Tibial artery (tissue), 4 donors: ENCODE data around the gene ZNF597.
"Not testable (repeated sequence)": the region's sequence is repeated elsewhere in the genome, so short reads cannot be mapped to it uniquely, and the experiment has no call there.

ENCODE experiments used
- DNase-seq, 2 donors: peaks; one replicate each; pipeline ENCODE4 v3.0.0-alpha.2; 2019
- H3K27ac ChIP-seq, 2 donors: fragments of 200-600 bp; sonication (generic) in 1 of 2; 1 replicate in 1 of 2; 2 replicates in 1 of 2; pipeline ENCODE4 v1.5.1; 2018 to 2019; ENCODE audit warnings: mild to moderate bottlenecking in 1 of 2
- H3K27me3 ChIP-seq, 2 donors: fragments of 200-600 bp; sonication (generic) in 1 of 2; one replicate each; pipeline versions ENCODE4 v1.5.1 to v1.6.0; 2016 to 2019
- H3K36me3 ChIP-seq, 3 donors: fragments of 200-600 bp; sonication (generic) in 2 of 3; one replicate each; pipeline ENCODE4 v1.5.1; 2016 to 2019; ENCODE audit warnings: mild to moderate bottlenecking in 2 of 3
- H3K4me1 ChIP-seq, 4 donors: fragments of 200-600 bp; sonication (generic) in 2 of 4; 1 replicate in 3 of 4; 2 replicates in 1 of 4; pipeline ENCODE4 v1.5.1; 2016 to 2019
- H3K4me3 ChIP-seq, 2 donors: fragments of 200-600 bp; sonication (generic) in 1 of 2; 1 replicate in 1 of 2; 2 replicates in 1 of 2; pipeline ENCODE4 v1.5.1; 2018 to 2019; ENCODE audit warnings: mild to moderate bottlenecking in 2 of 2
- H3K9me3 ChIP-seq, 3 donors: fragments of 200-600 bp; sonication (generic) in 1 of 3; one replicate each; pipeline ENCODE4 v1.5.1; 2016 to 2019
- intact Hi-C: fragments of 100-400 bp; cut with DNase I; formaldehyde crosslinking; loops from one replicate; pipeline ENCODE4 v1.15.0; 2023; ENCODE audit warnings: low total_unique reads
- TF ChIP-seq, protein P1 (sequence below), 2 experiments: fragments of 200-600 bp in 1 of 2; fragments of 450-650 bp in 1 of 2; IDR thresholded peaks; one replicate each; pipeline ENCODE4 v1.5.1; 2017 to 2019; ENCODE audit warnings: antibody characterized with exemption in 2 of 2, mild to moderate bottlenecking in 1 of 2, moderate library complexity in 1 of 2

ZNF597 gene

GRCh38 chr16:3478242-3478925, 35.1 kb upstream of the ZNF597 start:
- H3K36me3 ChIP-seq, result peaks cover 41 to 58% (median 49%) of the 10 kb centered on the region in 3 donors
- intact Hi-C loops, result no loop called here

DNA sequence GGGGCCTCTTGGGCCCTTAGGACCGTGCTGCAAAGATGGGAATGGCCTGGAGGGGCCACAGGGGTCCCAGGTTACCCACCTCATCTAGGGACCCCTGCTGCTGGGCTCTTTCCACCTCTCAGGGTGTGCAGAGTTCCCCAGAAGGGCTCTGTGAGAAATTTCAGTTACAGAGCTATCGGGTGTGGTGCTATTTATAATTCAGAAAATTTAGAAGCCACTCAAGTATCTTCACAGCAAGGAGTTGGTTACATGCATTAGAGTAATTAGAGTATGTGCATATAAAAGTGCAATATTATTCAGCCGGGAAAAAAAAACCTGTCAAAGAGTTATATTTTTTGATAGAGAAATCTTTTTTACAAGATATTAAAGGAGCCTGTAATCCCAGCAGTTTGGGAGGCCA, 33.1 kb upstream of the ZNF597 start:
- no peak for DNase-seq
- TF ChIP-seq, protein P1, sequence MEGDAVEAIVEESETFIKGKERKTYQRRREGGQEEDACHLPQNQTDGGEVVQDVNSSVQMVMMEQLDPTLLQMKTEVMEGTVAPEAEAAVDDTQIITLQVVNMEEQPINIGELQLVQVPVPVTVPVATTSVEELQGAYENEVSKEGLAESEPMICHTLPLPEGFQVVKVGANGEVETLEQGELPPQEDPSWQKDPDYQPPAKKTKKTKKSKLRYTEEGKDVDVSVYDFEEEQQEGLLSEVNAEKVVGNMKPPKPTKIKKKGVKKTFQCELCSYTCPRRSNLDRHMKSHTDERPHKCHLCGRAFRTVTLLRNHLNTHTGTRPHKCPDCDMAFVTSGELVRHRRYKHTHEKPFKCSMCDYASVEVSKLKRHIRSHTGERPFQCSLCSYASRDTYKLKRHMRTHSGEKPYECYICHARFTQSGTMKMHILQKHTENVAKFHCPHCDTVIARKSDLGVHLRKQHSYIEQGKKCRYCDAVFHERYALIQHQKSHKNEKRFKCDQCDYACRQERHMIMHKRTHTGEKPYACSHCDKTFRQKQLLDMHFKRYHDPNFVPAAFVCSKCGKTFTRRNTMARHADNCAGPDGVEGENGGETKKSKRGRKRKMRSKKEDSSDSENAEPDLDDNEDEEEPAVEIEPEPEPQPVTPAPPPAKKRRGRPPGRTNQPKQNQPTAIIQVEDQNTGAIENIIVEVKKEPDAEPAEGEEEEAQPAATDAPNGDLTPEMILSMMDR (IDR thresholded peaks at IDR 0.05), result no peak
- no peaks in the 10 kb centered on the region for H3K9me3 ChIP-seq
- peaks cover 0 to 8% (median 4%) of the 10 kb centered on the region in 4 donors for H3K4me1 ChIP-seq
- no peaks in the 10 kb centered on the region for H3K27me3 ChIP-seq
- no peak overlapping the region for H3K27ac ChIP-seq
- no peak overlapping the region for H3K4me3 ChIP-seq
- intact Hi-C loops, result no loop called here
- peaks cover 21 to 38% (median 29%) of the 10 kb centered on the region in 3 donors for H3K36me3 ChIP-seq

More at GRCh38 chr16:3478242-3478925, 35.1 kb upstream of the ZNF597 start:
- Histone ChIP-seq H3K4me1 (peaks cover 0 to 8% (median 1%) of the 10 kb centered on the region in 4 donors), H3K4me3 (no peak overlapping the region), H3K27ac (no peak overlapping the region), H3K27me3 (no peaks in the 10 kb centered on the region), H3K9me3 (no peaks in the 10 kb centered on the region)
- DNase-seq, result no peak
- TF ChIP-seq, protein P1 (IDR thresholded peaks at IDR 0.05), result no peak

GRCh38 chr16:3475604-3476375, 32.5 kb upstream of the ZNF597 start:
- no peak overlapping the region for H3K27ac ChIP-seq
- intact Hi-C loops, result no loop called here
- H3K4me3 ChIP-seq, result no peak overlapping the region
- peaks cover 0 to 8% (median 5%) of the 10 kb centered on the region in 4 donors for H3K4me1 ChIP-seq
- H3K36me3 ChIP-seq, result peaks cover 15 to 32% (median 23%) of the 10 kb centered on the region in 3 donors
- H3K27me3 ChIP-seq, result no peaks in the 10 kb centered on the region
- no peaks in the 10 kb centered on the region for H3K9me3 ChIP-seq
- TF ChIP-seq, protein P1 (IDR thresholded peaks at IDR 0.05), result no peak
- no peak for DNase-seq

DNA sequence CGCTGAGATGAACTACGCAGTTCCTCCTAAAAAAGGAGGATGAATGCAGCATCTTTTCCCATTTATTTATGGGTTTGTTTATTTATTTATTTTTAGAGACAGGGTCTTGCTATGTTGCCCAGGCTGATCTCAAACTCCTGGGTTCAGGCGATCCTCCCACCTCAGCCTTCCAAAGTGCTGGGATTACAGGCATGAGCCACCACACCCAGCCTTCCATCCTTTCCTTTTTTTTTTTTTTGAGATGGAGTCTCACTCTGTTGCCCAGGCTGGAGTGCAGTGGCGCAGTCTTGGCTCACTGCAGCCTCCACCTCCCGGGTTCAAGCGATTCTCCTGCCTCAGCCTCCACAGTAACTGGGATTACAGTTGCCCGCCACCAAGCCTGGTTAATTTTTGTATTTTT, 31.6 kb upstream of the ZNF597 start:
- peaks cover 8 to 26% (median 15%) of the 10 kb centered on the region in 3 donors for H3K36me3 ChIP-seq
- H3K27ac ChIP-seq, DNase-seq, intact Hi-C loops, H3K9me3 ChIP-seq, H3K4me3 ChIP-seq, H3K27me3 ChIP-seq: not testable (repeated sequence)
- peaks cover 0 to 13% (median 8%) of the 10 kb centered on the region in 4 donors for H3K4me1 ChIP-seq

- Histone ChIP-seq H3K36me3 (peaks cover 2 to 26% (median 9%) of the 10 kb centered on the region in 3 donors), H3K27ac (no peak overlapping the region), H3K4me3 (no peak overlapping the region), H3K27me3 (no peaks in the 10 kb centered on the region), H3K9me3 (no peaks in the 10 kb centered on the region), H3K4me1 (peaks cover 0 to 18% (median 11%) of the 10 kb centered on the region in 4 donors)
- no peak for DNase-seq
- TF ChIP-seq, protein P1 (IDR thresholded peaks at IDR 0.05), result no peak
- intact Hi-C loops, result no loop called here
These were observed 31.0 kb upstream of the ZNF597 start for GRCh38 chr16:3474136-3474779.

DNA sequence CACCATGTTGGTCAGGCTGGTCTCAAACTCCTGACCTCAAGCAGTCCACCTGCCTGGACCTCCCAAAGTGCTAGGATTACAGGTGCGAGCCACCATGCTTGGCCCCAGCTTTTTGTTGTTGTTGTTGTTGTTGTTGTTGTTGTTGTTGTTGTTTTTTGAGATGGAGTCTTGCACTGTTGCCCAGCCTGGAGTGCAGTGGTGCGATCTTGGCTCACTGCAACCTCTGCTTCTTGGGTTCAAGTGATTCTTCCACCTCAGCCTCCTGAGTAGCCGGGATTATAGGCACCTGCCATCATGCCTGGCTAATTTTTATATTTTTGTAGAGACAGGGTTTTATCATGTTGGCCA, 30.3 kb upstream of the ZNF597 start:
- H3K9me3 ChIP-seq, DNase-seq, H3K4me3 ChIP-seq, H3K27ac ChIP-seq, intact Hi-C loops, H3K27me3 ChIP-seq: not testable (repeated sequence)
- Histone ChIP-seq H3K4me1 (peaks cover 0 to 25% (median 17%) of the 10 kb centered on the region in 4 donors), H3K36me3 (peaks cover 0 to 19% (median 6%) of the 10 kb centered on the region in 3 donors)
